ENCODE data around the gene FNIP1.
"Not testable (repeated sequence)": the region's sequence is repeated elsewhere in the genome, so short reads cannot be mapped to it uniquely, and the experiment has no call there.

The FNIP1 gene

GRCh38 chr5:131682175-131682574 lies 114.6 kb downstream of the FNIP1 start:
- DNase-seq, result no peak

DNA sequence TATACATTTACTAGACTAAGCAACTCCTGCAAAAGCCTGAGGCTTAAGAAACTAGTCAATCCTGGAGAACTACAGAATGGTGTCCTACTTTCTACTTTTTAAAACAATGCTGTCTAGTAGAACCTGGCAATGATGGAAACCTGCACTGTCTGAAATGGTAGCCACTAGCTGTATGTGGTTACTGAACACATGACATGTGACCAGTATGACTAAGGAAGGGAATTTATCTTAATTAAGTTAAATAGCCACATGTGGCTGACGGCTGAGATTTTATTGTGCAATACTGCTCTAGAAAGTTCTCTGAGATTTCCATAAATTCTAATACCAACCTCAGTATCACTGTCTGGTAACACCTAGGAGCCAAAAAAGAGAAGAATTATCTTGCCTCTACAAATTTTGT lies 116.9 kb downstream of the FNIP1 start:
- DNase-seq, result no peak

GRCh38 chr5:131678273-131678672 lies 118.5 kb downstream of the FNIP1 start:
- not testable (repeated sequence) for DNase-seq

- DNase-seq, result no peak
Measured at GRCh38 chr5:131677115-131677514, 119.7 kb downstream of the FNIP1 start.

DNA sequence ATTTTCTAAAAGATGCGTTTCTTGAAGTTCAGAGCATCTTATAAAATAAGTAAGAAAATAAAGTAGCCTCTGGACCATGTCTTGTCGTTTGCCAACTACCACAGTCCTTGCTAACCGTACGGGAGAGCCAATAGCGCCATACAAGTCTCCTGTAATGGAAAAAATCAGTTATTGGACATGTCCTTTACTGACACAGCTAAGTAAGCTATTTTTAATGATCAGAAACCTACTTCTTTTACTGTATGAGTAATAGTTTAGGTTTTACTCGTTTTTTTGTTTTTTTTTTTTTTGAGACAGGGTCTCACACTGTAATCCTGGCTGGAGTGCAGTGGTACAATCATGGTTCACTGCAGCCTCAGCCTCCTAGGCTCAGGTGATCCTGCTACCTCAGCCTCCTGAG lies 124.0 kb downstream of the FNIP1 start:
- DNase-seq, result no peak

DNA sequence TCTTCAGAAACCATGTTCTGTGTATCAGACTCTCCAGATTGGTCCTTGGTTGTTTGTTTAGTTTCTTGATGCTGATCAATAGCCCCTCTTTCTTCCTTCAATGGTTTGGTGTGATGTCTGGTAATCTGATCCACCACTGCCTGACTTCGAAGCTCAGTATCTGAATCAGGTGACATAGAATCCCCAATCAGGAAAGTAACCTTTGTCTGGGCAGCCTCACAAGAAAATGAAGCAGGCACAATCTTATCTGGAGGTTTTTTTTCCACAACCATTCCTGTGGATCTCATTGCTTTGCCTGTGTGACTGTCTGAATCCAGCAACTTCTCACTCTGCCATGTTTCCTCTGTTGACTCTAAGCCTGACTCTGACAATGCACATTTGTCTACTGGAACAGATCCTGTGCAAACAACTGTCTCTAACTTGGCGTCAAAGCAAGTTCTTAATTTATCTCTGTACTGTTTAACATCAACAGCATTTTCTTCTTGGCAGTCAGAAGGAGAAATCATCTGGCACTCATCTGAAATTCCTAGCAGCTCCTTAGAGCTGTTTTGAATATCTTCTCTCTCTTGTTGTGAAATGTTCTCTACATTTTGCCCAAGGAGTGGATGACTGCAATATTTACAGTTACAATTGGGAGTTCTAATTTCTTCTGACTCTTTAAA lies 124.7 kb downstream of the FNIP1 start:
- DNase-seq, result no peak

DNA sequence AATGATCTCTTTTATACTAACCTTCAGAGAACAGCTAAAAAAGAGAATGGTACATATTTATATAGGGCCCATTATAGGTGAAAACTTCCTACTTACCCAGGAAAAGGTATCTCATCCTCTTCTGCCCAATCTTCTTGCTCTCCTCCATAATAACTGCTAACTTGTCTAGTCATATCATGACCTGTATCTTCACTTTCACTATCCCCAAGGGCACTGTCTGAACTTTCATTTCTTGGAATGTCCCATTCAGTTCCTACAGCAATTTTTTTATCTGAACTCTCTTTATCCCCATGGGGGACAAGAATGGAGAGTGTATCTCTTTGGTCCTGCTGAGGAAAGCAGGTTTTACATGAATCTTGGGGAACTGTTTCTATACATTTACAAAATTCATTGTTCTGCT lies 125.4 kb downstream of the FNIP1 start:
- no peak for DNase-seq

- no peak for DNase-seq
Measured at GRCh38 chr5:131664929-131665328, 131.9 kb downstream of the FNIP1 start.

GRCh38 chr5:131661933-131662332 lies 134.9 kb downstream of the FNIP1 start:
- DNase-seq, result no peak

DNA sequence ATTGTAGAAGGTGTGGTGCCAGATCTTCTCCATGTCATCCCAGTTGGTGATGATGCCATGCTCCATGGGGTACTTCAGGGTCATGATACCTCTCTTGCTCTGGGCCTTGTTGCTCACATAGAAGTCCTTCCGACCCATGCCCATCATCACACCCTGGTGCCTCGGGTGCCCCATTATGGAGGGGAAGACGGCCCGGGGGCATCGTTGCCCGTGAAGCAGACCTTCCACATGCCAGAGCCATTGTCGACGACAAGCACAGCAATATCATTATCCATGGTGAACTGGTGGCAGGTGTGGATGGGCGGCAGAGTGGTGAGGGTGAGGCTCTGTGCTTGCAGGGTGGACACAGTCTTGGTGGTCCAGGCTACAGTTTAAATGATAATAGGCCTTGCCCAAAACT lies 137.0 kb downstream of the FNIP1 start:
- DNase-seq, result no peak

- DNase-seq, result no peak
Measured at GRCh38 chr5:131659290-131659689, 137.5 kb downstream of the FNIP1 start.

DNA sequence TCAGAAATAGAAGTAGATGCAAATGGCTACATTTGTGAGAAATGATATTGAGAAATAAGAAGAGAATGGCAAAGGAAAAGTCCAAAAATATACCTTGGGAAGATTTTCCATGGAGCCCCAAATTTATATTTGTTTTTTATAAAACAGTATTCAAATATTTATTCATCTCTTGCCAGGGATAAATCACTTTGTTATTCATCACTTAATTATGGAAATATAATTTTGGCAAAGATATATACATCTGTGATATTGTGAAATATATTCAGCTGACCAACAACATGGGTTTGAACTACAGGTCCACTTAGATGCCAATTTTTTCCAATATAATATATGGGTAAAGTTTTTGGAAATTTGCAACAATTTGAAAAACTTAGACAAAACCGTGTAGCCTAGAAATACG lies 142.0 kb downstream of the FNIP1 start:
- no peak for DNase-seq

DNA sequence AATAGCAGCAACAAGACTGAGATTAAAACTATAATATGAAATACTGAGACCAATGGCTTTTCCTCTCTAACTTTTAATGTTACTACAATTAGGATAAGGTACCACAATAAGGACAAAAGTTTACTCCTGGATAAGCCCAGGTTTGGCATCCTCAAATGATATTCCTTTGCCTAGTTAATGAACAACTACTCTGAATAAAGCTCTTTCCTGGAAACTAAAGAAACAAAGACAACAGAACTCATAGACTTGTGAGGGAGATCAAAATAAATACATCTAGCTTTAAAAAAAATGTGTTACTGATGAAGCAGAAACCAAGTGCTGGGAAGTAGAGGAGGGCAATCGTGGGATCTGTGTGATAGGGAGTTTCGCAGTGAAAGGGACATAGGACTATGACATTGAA lies 142.5 kb downstream of the FNIP1 start:
- no peak for DNase-seq

- DNase-seq, result no peak
Measured at GRCh38 chr5:131649161-131649560, 147.7 kb downstream of the FNIP1 start.

GRCh38 chr5:131647048-131647769 lies 149.6 kb downstream of the FNIP1 start:
- DNase-seq, result no peak

GRCh38 chr5:131644822-131645221 lies 152.0 kb downstream of the FNIP1 start:
- DNase-seq, result no peak

GRCh38 chr5:131644370-131644769 lies 152.4 kb downstream of the FNIP1 start:
- DNase-seq, result no peak

DNA sequence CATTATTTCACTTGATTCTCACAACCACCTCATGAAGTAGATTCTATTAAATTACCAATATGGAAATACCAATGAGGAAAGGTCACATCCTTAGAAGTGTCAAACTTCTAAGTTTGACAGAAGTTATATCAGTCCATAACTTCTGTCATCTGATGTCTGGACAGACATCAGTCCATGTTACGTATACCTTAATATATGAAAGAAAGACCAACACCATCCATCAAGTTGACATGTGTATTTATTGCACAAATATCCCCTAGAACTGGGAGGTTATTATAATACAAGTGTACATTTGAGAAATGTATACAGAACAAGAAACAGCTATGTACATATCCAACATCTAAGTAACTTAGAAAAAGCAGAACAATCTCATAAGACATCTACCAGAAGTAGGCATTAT lies 155.3 kb downstream of the FNIP1 start:
- DNase-seq, result no peak

GRCh38 chr5:131640043-131640856 lies 156.6 kb downstream of the FNIP1 start:
- DNase-seq, result peak; percentile 58 to 69

DNA sequence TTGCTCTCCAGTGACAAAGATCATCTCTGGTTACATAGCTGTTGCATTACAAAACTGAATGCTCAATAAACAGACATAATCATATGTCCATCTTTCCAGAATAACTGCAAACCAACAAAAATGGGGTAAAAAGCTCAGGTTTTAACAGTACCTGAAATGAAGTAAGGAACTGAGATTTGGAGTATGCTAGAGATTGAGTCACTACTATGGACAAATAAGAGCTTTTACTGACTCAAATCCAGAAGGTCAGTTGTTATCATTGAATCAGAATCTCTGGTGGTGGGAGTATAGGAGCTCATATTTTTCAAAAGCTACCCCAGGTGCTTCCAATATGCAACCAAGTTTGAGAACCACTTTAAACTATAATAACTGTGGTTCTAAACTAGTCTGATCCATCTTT lies 157.7 kb downstream of the FNIP1 start:
- no peak for DNase-seq

- DNase-seq, result no peak
Measured at GRCh38 chr5:131637694-131638093, 159.1 kb downstream of the FNIP1 start.

DNA sequence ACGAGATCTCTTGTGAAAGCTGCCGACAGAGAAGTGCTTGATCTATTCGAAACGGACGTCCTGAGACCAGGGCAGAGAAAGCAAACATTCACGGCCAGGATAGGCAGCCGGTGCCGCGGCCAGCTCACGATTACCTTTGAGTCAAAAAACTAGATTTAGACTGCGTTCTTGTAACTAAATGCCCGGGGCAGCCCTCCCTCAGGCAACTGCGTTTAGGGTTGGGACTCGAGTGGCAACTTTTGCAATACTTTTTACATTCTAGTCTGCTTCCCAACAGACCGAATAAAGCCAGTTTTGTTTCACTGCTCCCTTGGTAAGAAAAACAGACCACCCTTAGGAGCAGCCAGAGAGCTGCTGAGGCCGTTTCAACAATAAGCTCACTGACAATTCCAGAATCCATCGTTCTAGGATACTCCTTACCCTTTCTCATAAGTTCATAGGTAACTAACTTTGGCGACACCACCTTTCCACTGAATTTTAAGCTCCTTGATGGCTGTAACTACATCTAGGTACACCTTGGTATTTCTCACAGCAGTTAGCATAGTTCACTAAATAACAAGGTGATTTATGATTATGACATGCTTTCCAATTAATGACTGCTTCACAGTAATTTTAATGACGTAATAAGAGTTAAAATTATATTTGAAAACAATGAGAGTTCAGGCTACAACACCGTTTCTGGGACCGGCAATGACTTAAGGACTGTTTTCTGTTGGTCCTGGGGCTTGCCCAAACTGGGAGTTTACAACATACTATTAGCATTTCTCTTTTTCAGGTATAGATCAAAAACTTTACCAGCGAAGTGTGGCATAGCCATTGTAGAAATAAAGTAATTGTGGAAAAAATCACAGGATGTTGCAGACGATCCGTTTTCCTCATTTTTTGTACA lies 160.9 kb downstream of the FNIP1 start:
- DNase-seq, result no peak

Data from stimulated activated CD4-positive, alpha-beta T cell treated with anti-CD3 and anti-CD28 coated beads, Interleukin-2, amount 100 ng/mL, for 24 hours (primary cell).